Measurements from ENCODE around the gene PRSS27.

- TF ChIP-seq CTCF (IDR thresholded peaks at IDR 0.05; ENCODE audit: insufficient read depth, low read depth, low read length) (no peak), EZH2 (IDR thresholded peaks at IDR 0.05; ENCODE audit: insufficient read depth, low read length) (no peak)
Measured at GRCh38 chr16:2738615-2739014, 18.6 kb upstream of the PRSS27 start.

All from astrocyte (in vitro differentiated cells and primary cell).